HepG2 (cell line): Measurements from ENCODE around the gene ELANE. TPM values are rescaled to one million over a fixed set of nuclear protein-coding genes. Genes with fewer than 3 reads are reported as not detected.

Experiments
- ATAC-seq: fragments of 200-7000 bp; cut with Tn5 transposase; 3 replicates; pipeline ENCODE4 v1.9.1; 2020; ENCODE audit warnings: mild to moderate bottlenecking, moderate library complexity
- BruUV-seq: library from RNA; stranded (reverse); fragments of 400-500 nt; replicated peaks from 2 replicates; lab custom pipeline; 2021; lab: Mats Ljungman, UMichigan
- CTCF ChIA-PET: fragments of 300-600 bp; formaldehyde crosslinking; extraction: SDS; loops from one replicate; lab custom pipeline; 2021; ENCODE audit warnings: low total read pairs, inconsistent platforms, low intra/inter-chr PET ratio; lab: Yijun Ruan, JAX
- POLR2A ChIA-PET: fragments of 350-600 bp; sonication (Branson Sonifier 250); formaldehyde crosslinking; loops from one replicate; lab custom pipeline; 2020; ENCODE audit warnings: antibody characterized with exemption, inconsistent platforms; lab: Yijun Ruan, JAX
- DNase-seq: peaks from one replicate; pipeline ENCODE4 v3.0.0-alpha.2; 2015; ENCODE audit warnings: low spot score
- FAIRE-seq: peaks from 3 replicates; lab custom pipeline; 2011; peaks lifted over from hg19 to GRCh38; lab: Jason Lieb, UNC
- H2AFZ ChIP-seq: one replicate; pipeline ENCODE4 v1.6.1; 2011; ENCODE audit warnings: low read length, inconsistent platforms
- H3K27ac ChIP-seq: fragments of 300-600 bp; 3 replicates; pipeline ENCODE4 v1.8.0; 2011; ENCODE audit warnings: mixed run types, mild to moderate bottlenecking, mixed read lengths, low read length, inconsistent platforms; ENCODE audit not compliant: insufficient read depth; ENCODE audit errors: extremely low read length
- H3K27me3 ChIP-seq, 2 experiments: fragments of 200-600 bp in 1 of 2; 2 replicates in 1 of 2; 3 replicates in 1 of 2; pipeline versions ENCODE4 v1.6.0 to v1.8.0; 2011; ENCODE audit warnings: low read length in 2 of 2, mild to moderate bottlenecking in 2 of 2, moderate library complexity in 2 of 2, inconsistent platforms in 1 of 2; ENCODE audit not compliant: insufficient read depth in 2 of 2, control insufficient read depth in 1 of 2
- H3K36me3 ChIP-seq, 2 experiments: fragments of 200-600 bp in 1 of 2; replicated peaks in 1 of 2; 2 replicates in 1 of 2; 3 replicates in 1 of 2; pipeline versions ENCODE4 v1.5.1 to v1.8.0; 2011; ENCODE audit warnings: low read length in 2 of 2, inconsistent platforms in 1 of 2; ENCODE audit not compliant: insufficient read depth in 2 of 2, control insufficient read depth in 1 of 2
- H3K4me1 ChIP-seq: 2 replicates; pipeline ENCODE4 v1.5.1; 2012; ENCODE audit warnings: low read length, inconsistent platforms; ENCODE audit not compliant: insufficient read depth
- H3K4me2 ChIP-seq: 2 replicates; pipeline ENCODE4 v1.6.0; 2011; ENCODE audit warnings: low read depth, low read length, inconsistent platforms
- H3K4me3 ChIP-seq, 3 experiments: fragments of 200-600 bp in 1 of 3; sonication (generic), shearing (Covaris generic) in 1 of 3; replicated peaks in 1 of 3; 2 replicates each; pipeline ENCODE4 v1.5.1; 2011 to 2016; ENCODE audit warnings: low read length in 3 of 3, inconsistent platforms in 2 of 3, low read depth in 2 of 3, mild to moderate bottlenecking in 2 of 3, control low read depth in 1 of 3, mixed read lengths in 1 of 3; ENCODE audit not compliant: insufficient read depth in 1 of 3
- H3K79me2 ChIP-seq: one replicate; pipeline ENCODE4 v1.6.1; 2011; ENCODE audit warnings: low read length, inconsistent platforms; ENCODE audit not compliant: insufficient read depth
- H3K9ac ChIP-seq: 2 replicates; pipeline ENCODE4 v1.6.0; 2011; ENCODE audit warnings: mild to moderate bottlenecking, low read depth, low read length, inconsistent platforms; ENCODE audit not compliant: insufficient read depth
- H3K9me3 ChIP-seq: 2 replicates; pipeline ENCODE4 v1.5.1; 2012; ENCODE audit warnings: mild to moderate bottlenecking, low read length
- H4K20me1 ChIP-seq: 2 replicates; pipeline ENCODE4 v1.6.0; 2011; ENCODE audit warnings: inconsistent platforms, mild to moderate bottlenecking, low read length, moderate library complexity; ENCODE audit not compliant: insufficient read depth
- AGO2 ChIP-seq: fragments of 200-400 bp; formaldehyde crosslinking; optimal IDR thresholded peaks from 2 replicates; pipeline ENCODE3; 2017; ENCODE audit warnings: mild to moderate bottlenecking, low read depth, low read length, moderate library complexity
- ELF1 ChIP-seq: sonication (generic); formaldehyde crosslinking; IDR thresholded peaks from 2 replicates; pipeline ENCODE4 v1.4.0; 2020; ENCODE audit warnings: missing genetic modification reagents
- ETV5 ChIP-seq: IDR thresholded peaks from 2 replicates; pipeline ENCODE4 v1.6.1; 2018; ENCODE audit warnings: missing biosample characterization, missing genetic modification reagents, inconsistent platforms, borderline replicate concordance
- EZH2 ChIP-seq: conservative IDR thresholded peaks from 2 replicates; pipeline ENCODE4 v1.6.1; 2012; ENCODE audit warnings: mild to moderate bottlenecking, low read depth, low read length, moderate library complexity
- POLR2A ChIP-seq, 2 experiments: IDR thresholded peaks; 2 replicates each; pipeline ENCODE4 v1.6.1; 2011; ENCODE audit warnings: low read depth in 2 of 2, low read length in 2 of 2, mild to moderate bottlenecking in 1 of 2, moderate library complexity in 1 of 2; ENCODE audit not compliant: insufficient read depth in 1 of 2
- POLR2AphosphoS2 ChIP-seq: IDR thresholded peaks from 2 replicates; pipeline ENCODE4 v1.6.1; 2011; ENCODE audit warnings: low read depth, low read length, improper control_type of control experiment
- POLR2G ChIP-seq: fragments of 200-400 bp; formaldehyde crosslinking; IDR thresholded peaks from 2 replicates; pipeline ENCODE4 v1.6.1; 2018; ENCODE audit warnings: mild to moderate bottlenecking, low read depth, low read length, moderate library complexity
- RBM22 ChIP-seq: fragments of 200-400 bp; formaldehyde crosslinking; optimal IDR thresholded peaks from 2 replicates; pipeline ENCODE3; 2017; ENCODE audit warnings: mild to moderate bottlenecking, low read length, moderate library complexity
- RFX3 ChIP-seq: IDR thresholded peaks from 2 replicates; pipeline ENCODE4 v1.6.1; 2016; ENCODE audit warnings: missing biosample characterization, missing genetic modification reagents
- ZBTB33 ChIP-seq: sonication (generic); formaldehyde crosslinking; IDR thresholded peaks from 2 replicates; pipeline ENCODE4 v1.4.0; 2020; ENCODE audit warnings: missing genetic modification reagents
- ZBTB38 ChIP-seq: sonication (generic); formaldehyde crosslinking; IDR thresholded peaks from 2 replicates; pipeline ENCODE4 v1.5.1; 2020; ENCODE audit warnings: mild to moderate bottlenecking, missing genetic modification reagents
- ZNF30 ChIP-seq: sonication (generic); formaldehyde crosslinking; IDR thresholded peaks from 2 replicates; pipeline ENCODE4 v1.5.0; 2020; ENCODE audit warnings: mild to moderate bottlenecking, missing genetic modification reagents
- ZNF83 ChIP-seq: sonication (generic); formaldehyde crosslinking; IDR thresholded peaks from 2 replicates; pipeline ENCODE4 v1.4.0; 2020; ENCODE audit warnings: missing genetic modification reagents, mild to moderate bottlenecking, borderline replicate concordance
- WGBS: methylation state at CpG from one replicate; pipeline ENCODE4 v1.1.6; 2017; ENCODE audit warnings: low lambda C conversion rate; 5-methylcytosine and 5-hydroxymethylcytosine counted together
- in situ Hi-C: cut with HindIII; loops from 2 replicates; pipeline ENCODE4 v1.10.0; 2017; ENCODE audit warnings: low pct_unique_long_range_greater_than_20kb; ENCODE audit not compliant: extremely low pct_ligation_motif_present
- intact Hi-C: fragments of 100-400 bp; cut with micrococcal nuclease; formaldehyde crosslinking; loops from one replicate; pipeline ENCODE4 v1.10.0; 2022; ENCODE audit not compliant: unreplicated experiment
- polyA plus RNA-seq, 8 experiments: library from polyadenylated mRNA; depleted of rRNA in 3 of 8; stranded (reverse) in 7 of 8; unstranded in 1 of 8; fragments of >200 nt; fragmentation: Illumina TruSeq in 4 of 8; extraction: Trizol in 4 of 8; gene quantifications; 2 replicates each; pipeline versions ENCODE4 v1.2.1 to v1.2.3, GENCODE V29; 2011 to 2016; ENCODE audit warnings: low read depth in 4 of 8, missing spikeins in 1 of 8, mixed read lengths in 1 of 8; ENCODE audit not compliant: insufficient read depth in 1 of 8
- total RNA-seq, 5 experiments: library from RNA; depleted of rRNA; stranded (reverse); fragments of >200 nt; fragmentation: Illumina TruSeq; extraction: Trizol; gene quantifications; 2 replicates each; pipeline ENCODE4 v1.2.3, GENCODE V29; 2016; ENCODE audit warnings: low read depth in 1 of 5
- TF ChIP-seq, protein P1 (sequence below): sonication (generic); formaldehyde crosslinking; IDR thresholded peaks from 2 replicates; pipeline ENCODE4 v1.4.0; 2020; ENCODE audit warnings: missing genetic modification reagents

The ELANE gene
- total and polyA plus RNA-seq, 2 of the 13 experiments (the other 11 are each of a cell fraction or from before 2014, with no cell fraction given): not detected

DNA sequence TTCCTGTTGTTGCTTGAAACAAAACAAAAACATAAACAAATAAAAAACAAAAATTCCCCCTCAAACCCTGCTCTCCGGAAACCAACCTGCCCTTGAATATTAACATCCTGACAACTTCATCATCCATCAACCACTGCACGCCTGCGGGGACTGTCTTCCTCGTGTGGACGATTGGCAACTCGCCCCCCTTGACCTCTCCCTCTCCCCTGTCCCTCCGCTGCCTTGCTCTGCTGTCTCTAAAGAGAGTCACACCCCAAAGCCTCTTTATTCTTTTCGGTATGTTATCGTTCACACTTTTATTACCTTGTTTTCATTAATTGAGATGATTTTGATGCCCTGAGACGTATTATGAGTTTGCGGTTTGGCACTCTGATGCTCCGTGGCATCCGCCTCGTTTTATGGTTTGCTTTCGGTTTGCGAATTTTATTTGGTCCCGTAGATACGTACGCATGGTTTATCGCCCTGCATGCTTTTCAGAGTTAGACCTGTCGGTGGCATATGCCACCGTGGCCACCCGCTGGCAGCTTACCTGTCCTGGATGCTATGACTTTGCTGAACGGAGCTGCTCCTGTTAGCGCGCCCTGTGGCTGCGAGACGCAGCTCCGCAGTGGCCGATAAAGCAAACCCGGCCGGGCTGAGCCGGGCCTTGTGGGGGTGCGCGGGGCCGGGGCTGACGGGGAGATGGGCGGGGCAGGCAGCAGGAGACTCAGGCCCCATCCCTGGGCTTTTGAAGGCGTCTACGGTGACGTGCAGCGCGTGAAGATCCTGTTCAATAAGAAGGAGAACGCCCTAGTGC, 44.3 kb upstream of the ELANE start:
- Histone ChIP-seq H3K4me2 (no peak overlapping the region), H3K36me3 (peaks cover 52 to 90% of the 10 kb centered on the region in 2 experiments; a peak in 4 of 5 replicates), H3K27ac (no peak overlapping the region), H3K4me1 (no peaks in the 10 kb centered on the region), H3K27me3 (no peaks in the 10 kb centered on the region), H3K79me2 (peaks cover 46% of the 10 kb centered on the region), H4K20me1 (peaks cover 78% of the 10 kb centered on the region), H2AFZ (no peak overlapping the region), H3K9ac (no peak overlapping the region), H3K9me3 (no peaks in the 10 kb centered on the region), H3K4me3 (no peak overlapping the region)
- CTCF ChIA-PET: no interaction called here
- in situ Hi-C loops: no loop called here
- DNase-seq (no peak), FAIRE-seq (no peak), ATAC-seq (no peak)
- BruUV-seq: TSS peak; percentile 26
- intact Hi-C loops: no loop called here
- POLR2A ChIA-PET: no interaction called here
- 97% methylated on average over 36 of the region's 44 CpGs for WGBS
- TF ChIP-seq ZNF83: no peak
- peak; percentile 14; a peak in 2 of 4 replicates for TF ChIP-seq POLR2A (IDR thresholded peaks at IDR 0.05; ENCODE audit: insufficient read depth in 1 of 2, low read depth in 2 of 2, low read length in 2 of 2)
- TF ChIP-seq POLR2G: peak; percentile 60
- TF ChIP-seq ZBTB33 (CRISPR knock-in tag): 0 out of 2 replicates have a peak, but pooled peaks have one; percentile 10
- TF ChIP-seq POLR2AphosphoS2: peak; percentile 97; the same call in 1 of the 2 replicates
- TF ChIP-seq RFX3: no peak
- TF ChIP-seq ELF1 (CRISPR knock-in tag): no peak
- no peak for TF ChIP-seq ZNF30
- peak; percentile 82 for TF ChIP-seq AGO2
- TF ChIP-seq ZBTB38 (CRISPR knock-in tag): peak; percentile 43; the same call in 1 of the 2 replicates
- TF ChIP-seq EZH2: no peak
- TF ChIP-seq ETV5 (CRISPR knock-in tag): no peak
- TF ChIP-seq RBM22: peak; percentile 96
- TF ChIP-seq, protein P1, sequence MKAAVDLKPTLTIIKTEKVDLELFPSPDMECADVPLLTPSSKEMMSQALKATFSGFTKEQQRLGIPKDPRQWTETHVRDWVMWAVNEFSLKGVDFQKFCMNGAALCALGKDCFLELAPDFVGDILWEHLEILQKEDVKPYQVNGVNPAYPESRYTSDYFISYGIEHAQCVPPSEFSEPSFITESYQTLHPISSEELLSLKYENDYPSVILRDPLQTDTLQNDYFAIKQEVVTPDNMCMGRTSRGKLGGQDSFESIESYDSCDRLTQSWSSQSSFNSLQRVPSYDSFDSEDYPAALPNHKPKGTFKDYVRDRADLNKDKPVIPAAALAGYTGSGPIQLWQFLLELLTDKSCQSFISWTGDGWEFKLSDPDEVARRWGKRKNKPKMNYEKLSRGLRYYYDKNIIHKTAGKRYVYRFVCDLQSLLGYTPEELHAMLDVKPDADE (CRISPR knock-in tag): no peak
- TF ChIP-seq, all 625 proteins: peak for 7
